HEK293T (cell line): ENCODE results near the gene MAZ.

Source experiments
- BHLHE40 ChIP-seq: fragments of 450-650 bp; IDR thresholded peaks from 2 replicates; pipeline ENCODE4 v1.6.1; 2016; ENCODE audit warnings: mild to moderate bottlenecking, moderate library complexity, borderline replicate concordance
- CTBP1 ChIP-seq: fragments of 450-650 bp; IDR thresholded peaks from 2 replicates; pipeline ENCODE4 v1.6.1; 2016; ENCODE audit warnings: borderline replicate concordance
- ELF4 ChIP-seq: fragments of 450-650 bp; IDR thresholded peaks from 2 replicates; pipeline ENCODE4 v1.6.1; 2017; ENCODE audit warnings: antibody characterized with exemption
- FOXA1 ChIP-seq: fragments of 450-650 bp; IDR thresholded peaks from 2 replicates; pipeline ENCODE4 v1.6.1; 2016; ENCODE audit warnings: mild to moderate bottlenecking
- FOXK2 ChIP-seq: fragments of 450-650 bp; IDR thresholded peaks from 2 replicates; pipeline ENCODE4 v1.6.1; 2016; ENCODE audit warnings: mild to moderate bottlenecking
- FOXM1 ChIP-seq: fragments of 450-650 bp; IDR thresholded peaks from 2 replicates; pipeline ENCODE4 v1.6.1; 2017; ENCODE audit warnings: mild to moderate bottlenecking, borderline replicate concordance
- HDGF ChIP-seq: fragments of 450-650 bp; IDR thresholded peaks from 2 replicates; pipeline ENCODE4 v1.6.1; 2017; ENCODE audit warnings: antibody characterized with exemption, borderline replicate concordance
- LEF1 ChIP-seq: fragments of 450-650 bp; IDR thresholded peaks from 2 replicates; pipeline ENCODE4 v1.6.1; 2017; ENCODE audit warnings: mild to moderate bottlenecking, borderline replicate concordance
- NFRKB ChIP-seq: fragments of 450-650 bp; IDR thresholded peaks from 2 replicates; pipeline ENCODE4 v1.6.1; 2016; ENCODE audit warnings: mild to moderate bottlenecking, moderate library complexity
- PKNOX1 ChIP-seq: fragments of 450-650 bp; IDR thresholded peaks from 2 replicates; pipeline ENCODE4 v1.6.1; 2016
- SP1 ChIP-seq: fragments of 450-650 bp; IDR thresholded peaks from 2 replicates; pipeline ENCODE4 v1.6.1; 2017
- SUZ12 ChIP-seq: fragments of 450-650 bp; IDR thresholded peaks from 2 replicates; pipeline ENCODE4 v1.6.1; 2016; ENCODE audit warnings: mild to moderate bottlenecking
- ZNF384 ChIP-seq: fragments of 450-650 bp; IDR thresholded peaks from 2 replicates; pipeline ENCODE4 v1.6.1; 2016

- no peak for TF ChIP-seq FOXM1
- no peak for TF ChIP-seq NFRKB
- no peak for TF ChIP-seq ELF4
- no peak for TF ChIP-seq BHLHE40
- TF ChIP-seq CTBP1 = no peak
- TF ChIP-seq HDGF = no peak
- TF ChIP-seq ZNF384 = no peak
- no peak for TF ChIP-seq FOXK2
- no peak for TF ChIP-seq SUZ12
- TF ChIP-seq SP1 = no peak
- no peak for TF ChIP-seq PKNOX1
- no peak for TF ChIP-seq FOXA1
- TF ChIP-seq LEF1 = no peak
Measured at GRCh38 chr16:29784157-29784556, 22.2 kb upstream of the MAZ start.
